Measurements from ENCODE around the gene ABCA3.

The ABCA3 gene

GRCh38 chr16:2361129-2361528 is 20.6 kb upstream of the ABCA3 start:
- no peak for DNase-seq (ENCODE audit: low read depth, low spot score)
- TF ChIP-seq CTCF (IDR thresholded peaks at IDR 0.05; ENCODE audit: insufficient read depth, low read length, missing control alignments) = no peak
- POLR2A ChIA-PET = no interaction called here
- CTCF ChIA-PET = interaction anchor here (0.7 to 1.8 kb wide), 4 partner anchors 12 to 62 kb away, joined by 3 to 5 read pairs (median 4); partner anchors contain the start of gene ABCA3
- no peak overlapping the region for H3K4me3 ChIP-seq (ENCODE audit: low read depth, low read length)

GRCh38 chr16:2359919-2360318 is 19.4 kb upstream of the ABCA3 start:
- no peak overlapping the region for H3K4me3 ChIP-seq (ENCODE audit: low read depth, low read length)
- ChIA-PET CTCF (interaction anchor here (1.0 to 1.3 kb wide), 2 partner anchors 20 to 63 kb away, joined by 3 to 5 read pairs; partner anchors contain the start of gene ABCA3), POLR2A (no interaction called here)
- no peak for DNase-seq (ENCODE audit: low read depth, low spot score)
- TF ChIP-seq CTCF (IDR thresholded peaks at IDR 0.05; ENCODE audit: insufficient read depth, low read length, missing control alignments) = no peak

- DNase-seq (ENCODE audit: low read depth, low spot score) = no peak
- H3K4me3 ChIP-seq (ENCODE audit: low read depth, low read length) = no peak overlapping the region
- no peak for TF ChIP-seq CTCF (IDR thresholded peaks at IDR 0.05; ENCODE audit: insufficient read depth, low read length, missing control alignments)
- ChIA-PET POLR2A (no interaction called here), CTCF (no interaction called here)
These were observed 18.3 kb upstream of the ABCA3 start for GRCh38 chr16:2358811-2359210.

GRCh38 chr16:2357331-2357730 is 16.8 kb upstream of the ABCA3 start:
- DNase-seq (ENCODE audit: low read depth, low spot score) = no peak
- TF ChIP-seq CTCF (IDR thresholded peaks at IDR 0.05; ENCODE audit: insufficient read depth, low read length, missing control alignments) = no peak
- CTCF ChIA-PET = interaction anchor here (0.6 to 2.6 kb wide), 3 partner anchors 13 to 65 kb away, joined by 3 to 12 read pairs (median 3); partner anchors contain the start of gene ABCA3
- POLR2A ChIA-PET = no interaction called here
- no peak overlapping the region for H3K4me3 ChIP-seq (ENCODE audit: low read depth, low read length)

- POLR2A ChIA-PET = no interaction called here
- CTCF ChIA-PET = interaction anchor here (1.0 to 1.5 kb wide), 2 partner anchors 10 to 79 kb away, joined by 3 to 6 read pairs; partner anchors contain the start of genes ABCA3 and CCNF
- no peak for TF ChIP-seq CTCF (IDR thresholded peaks at IDR 0.05; ENCODE audit: insufficient read depth, low read length, missing control alignments)
- DNase-seq (ENCODE audit: low read depth, low spot score) = no peak
- H3K4me3 ChIP-seq (ENCODE audit: low read depth, low read length) = no peak overlapping the region
These were observed 10.0 kb upstream of the ABCA3 start for GRCh38 chr16:2350500-2350899.

GRCh38 chr16:2343211-2343610 is 2.7 kb upstream of the ABCA3 start:
- ChIA-PET CTCF (interaction anchor here (1.0 to 2.5 kb wide), 10 partner anchors 11 to 158 kb away, joined by 3 to 8 read pairs (median 4); partner anchors contain the start of gene CCNF), POLR2A (no interaction called here)
- TF ChIP-seq CTCF (IDR thresholded peaks at IDR 0.05; ENCODE audit: insufficient read depth, low read length, missing control alignments) = no peak
- no peak for DNase-seq (ENCODE audit: low read depth, low spot score)
- H3K4me3 ChIP-seq (ENCODE audit: low read depth, low read length) = no peak overlapping the region
